Endothelial cell of umbilical vein (primary cell): ENCODE measurements around the gene STK24. TPM values are rescaled to one million over a fixed set of nuclear protein-coding genes. Genes with fewer than 3 reads are reported as not detected.

Source experiments
- BruUV-seq: library from RNA; stranded (reverse); fragments of 400-500 nt; replicated peaks from 2 replicates; lab custom pipeline; 2021; lab: Mats Ljungman, UMichigan
- CTCF ChIA-PET: fragments of 300-600, 350-600 bp; sonication (Branson Sonifier 250); formaldehyde crosslinking; loops from one replicate; lab custom pipeline; 2021; ENCODE audit warnings: antibody characterized with exemption, inconsistent platforms; lab: Charles Lee
- POLR2A ChIA-PET: fragments of 300-600, 350-600 bp; sonication (Branson Sonifier 250); formaldehyde crosslinking; loops from one replicate; lab custom pipeline; 2021; ENCODE audit warnings: antibody characterized with exemption, inconsistent platforms; lab: Charles Lee
- DNase-seq: peaks from one replicate; pipeline ENCODE4 v3.0.0-alpha.2; 2011; ENCODE audit warnings: low read depth, low spot score
- FAIRE-seq: peaks from 2 replicates; lab custom pipeline; 2011; peaks lifted over from hg19 to GRCh38; lab: Jason Lieb, UNC
- H2AFZ ChIP-seq: 2 replicates; pipeline ENCODE4 v1.6.0; 2012; ENCODE audit warnings: low read depth, low read length, control low read depth, inconsistent platforms
- H3K27ac ChIP-seq: 2 replicates; pipeline ENCODE4 v1.5.1; 2011; ENCODE audit warnings: low read depth, mild to moderate bottlenecking, control low read depth, low read length, moderate library complexity; ENCODE audit not compliant: insufficient read depth
- H3K27me3 ChIP-seq, 2 experiments: 2 replicates each; pipeline versions ENCODE4 v1.6.0 to v1.6.1; 2011; ENCODE audit warnings: low read length in 2 of 2, mixed read lengths in 1 of 2; ENCODE audit not compliant: control insufficient read depth in 2 of 2, insufficient read depth in 2 of 2
- H3K36me3 ChIP-seq, 2 experiments: 2 replicates in 1 of 2; 3 replicates in 1 of 2; pipeline ENCODE4 v1.5.1; 2011; ENCODE audit warnings: low read length in 2 of 2, mild to moderate bottlenecking in 1 of 2, moderate library complexity in 1 of 2; ENCODE audit not compliant: control insufficient read depth in 2 of 2, insufficient read depth in 2 of 2; ENCODE audit errors: extremely low read depth in 1 of 2
- H3K4me1 ChIP-seq: 3 replicates; pipeline ENCODE4 v1.5.1; 2011; ENCODE audit warnings: mild to moderate bottlenecking, low read length; ENCODE audit not compliant: control insufficient read depth, insufficient read depth; ENCODE audit errors: extremely low read depth
- H3K4me2 ChIP-seq: 2 replicates; pipeline ENCODE4 v1.6.1; 2011; ENCODE audit warnings: low read length, control low read depth, mixed read lengths; ENCODE audit not compliant: insufficient read depth
- H3K4me3 ChIP-seq, 3 experiments: fragments of 200-600 bp in 1 of 3; sonication (generic), shearing (Covaris generic) in 1 of 3; replicated peaks in 1 of 3; 2 replicates each; pipeline ENCODE4 v1.5.1; 2011 to 2016; ENCODE audit warnings: control low read depth in 3 of 3, low read length in 3 of 3, mild to moderate bottlenecking in 2 of 3, inconsistent platforms in 1 of 3, low read depth in 1 of 3, moderate library complexity in 1 of 3; ENCODE audit not compliant: insufficient read depth in 1 of 3
- H3K79me2 ChIP-seq: 2 replicates; pipeline ENCODE4 v1.6.0; 2012; ENCODE audit warnings: low read length, inconsistent platforms; ENCODE audit not compliant: control insufficient read depth, insufficient read depth
- H3K9ac ChIP-seq: replicated peaks from 2 replicates; pipeline ENCODE3; 2011; ENCODE audit warnings: low read length, control low read depth; ENCODE audit not compliant: insufficient read depth; ENCODE audit errors: extremely low read depth
- H3K9me1 ChIP-seq: replicated peaks from 3 replicates; pipeline ENCODE4 v1.6.0; 2011; ENCODE audit warnings: mild to moderate bottlenecking, low read length; ENCODE audit not compliant: control insufficient read depth, insufficient read depth; ENCODE audit errors: extremely low read depth
- H3K9me3 ChIP-seq: replicated peaks from 2 replicates; pipeline ENCODE4 v1.5.1; 2012; ENCODE audit warnings: low read length, inconsistent platforms; ENCODE audit not compliant: control insufficient read depth, insufficient read depth
- H4K20me1 ChIP-seq: replicated peaks from 2 replicates; pipeline ENCODE3; 2011; ENCODE audit warnings: mild to moderate bottlenecking, low read length; ENCODE audit not compliant: control insufficient read depth, insufficient read depth; ENCODE audit errors: extremely low read depth
- CTCF ChIP-seq, 2 donors: IDR thresholded peaks; 1 replicate in 1 of 2; 2 replicates in 1 of 2; pipeline ENCODE4 v1.5.1; 2011; ENCODE audit warnings: low read length in 2 of 2, mild to moderate bottlenecking in 2 of 2, moderate library complexity in 2 of 2, control low read depth in 1 of 2, inconsistent platforms in 1 of 2, low read depth in 1 of 2; ENCODE audit not compliant: insufficient read depth in 1 of 2; ENCODE audit errors: extremely low read depth in 1 of 2
- EZH2 ChIP-seq: IDR thresholded peaks from 2 replicates; pipeline ENCODE4 v1.6.1; 2012; ENCODE audit warnings: borderline replicate concordance, low read depth, mild to moderate bottlenecking, moderate library complexity, low read length, inconsistent platforms; ENCODE audit not compliant: severe bottlenecking
- FOS ChIP-seq: IDR thresholded peaks from 2 replicates; pipeline ENCODE4 v1.6.1; 2011; ENCODE audit warnings: mild to moderate bottlenecking, low read length, moderate library complexity, borderline replicate concordance; ENCODE audit not compliant: insufficient read depth
- GATA2 ChIP-seq: IDR thresholded peaks from 2 replicates; pipeline ENCODE4 v1.7.0; 2011; ENCODE audit warnings: low read depth, mild to moderate bottlenecking, moderate library complexity, mixed read lengths, low read length; ENCODE audit not compliant: insufficient read length, insufficient read depth
- JUN ChIP-seq: IDR thresholded peaks from 2 replicates; pipeline ENCODE4 v1.6.1; 2011; ENCODE audit warnings: borderline replicate concordance, low read depth; ENCODE audit not compliant: insufficient read length, insufficient read depth
- MAX ChIP-seq: IDR thresholded peaks from 2 replicates; pipeline ENCODE4 v1.6.1; 2011; ENCODE audit not compliant: insufficient read depth, insufficient read length
- MYC ChIP-seq: IDR thresholded peaks from one replicate; pipeline ENCODE4 v1.6.1; 2011; ENCODE audit warnings: mild to moderate bottlenecking, low read depth, low read length
- POLR2A ChIP-seq: IDR thresholded peaks from 2 replicates; pipeline ENCODE4 v1.6.1; 2012; ENCODE audit warnings: low read depth, mild to moderate bottlenecking, control low read depth, low read length
- POLR2AphosphoS5 ChIP-seq: IDR thresholded peaks from 2 replicates; pipeline ENCODE4 v1.6.1; 2012; ENCODE audit warnings: low read depth, mild to moderate bottlenecking, control low read depth, low read length, moderate library complexity; ENCODE audit not compliant: insufficient read depth
- dilution Hi-C: fragments of 300-500 bp; cut with MboI; formaldehyde crosslinking; loops from one replicate; pipeline ENCODE4 v1.15.0; 2019; ENCODE audit warnings: low sequenced_read_pairs; ENCODE audit not compliant: extremely low pct_ligation_motif_present
- intact Hi-C: fragments of 100-400 bp; cut with micrococcal nuclease; formaldehyde crosslinking; loops from one replicate; pipeline ENCODE4 v1.10.0; 2022
- polyA plus RNA-seq, 4 experiments: library from polyadenylated mRNA; depleted of rRNA in 3 of 4; stranded (reverse) in 3 of 4; unstranded in 1 of 4; fragments of >200 nt; gene quantifications; 2 replicates each; pipeline versions ENCODE4 v1.2.1 to v1.2.3, GENCODE V29; 2011 to 2012; ENCODE audit warnings: missing spikeins in 1 of 4
- total RNA-seq: library from RNA; stranded (reverse); gene quantifications from 2 replicates; pipeline ENCODE4 v1.2.3, GENCODE V29; 2021

Gene STK24
- total and polyA plus RNA-seq, 2 donors (not counting 3 experiments of a cell fraction or from before 2014, with no cell fraction given): 43.3 to 100 TPM

GRCh38 chr13:98441056-98441676 lies 135.7 kb downstream of the STK24 start:
- Histone ChIP-seq H3K36me3 (peaks cover 0 to 3% of the 10 kb centered on the region in 2 experiments), H3K4me3 (no peak overlapping the region), H3K79me2 (no peaks in the 10 kb centered on the region), H3K9me1 (no peaks in the 10 kb centered on the region), H3K9me3 (no peaks in the 10 kb centered on the region), H3K4me2 (no peak overlapping the region), H3K27me3 (no peaks in the 10 kb centered on the region), H3K4me1 (no peaks in the 10 kb centered on the region), H2AFZ (no peak overlapping the region), H4K20me1 (no peaks in the 10 kb centered on the region), H3K9ac (no peak overlapping the region), H3K27ac (no peak overlapping the region)
- DNase-seq (no peak), FAIRE-seq (no peak)
- CTCF ChIA-PET: interaction anchor here (1.0 to 2.6 kb wide), 3 partner anchors 212 to 232 kb away, joined by 4 to 9 read pairs (median 8); no protein-coding TSS in a partner anchor
- dilution Hi-C loops: loop anchor here (25.0 kb wide), 1 partner anchor 221 kb away; no protein-coding TSS in a partner anchor
- intact Hi-C loops: no loop called here
- POLR2A ChIA-PET: no interaction called here
- BruUV-seq: no TSS peak
- TF ChIP-seq GATA2 (no peak), MAX (no peak), POLR2A (no peak)

GRCh38 chr13:98440390-98441055 lies 136.4 kb downstream of the STK24 start:
- Histone ChIP-seq H3K4me1 (no peaks in the 10 kb centered on the region), H3K79me2 (no peaks in the 10 kb centered on the region), H3K9me3 (no peaks in the 10 kb centered on the region), H3K36me3 (peaks cover 0 to 2% of the 10 kb centered on the region in 2 experiments), H3K27ac (no peak overlapping the region), H3K4me2 (no peak overlapping the region), H4K20me1 (no peaks in the 10 kb centered on the region), H3K27me3 (no peaks in the 10 kb centered on the region), H3K9ac (no peak overlapping the region), H3K4me3 (no peak overlapping the region), H2AFZ (no peak overlapping the region), H3K9me1 (no peaks in the 10 kb centered on the region)
- intact Hi-C loops (no loop called here), dilution Hi-C loops (loop anchor here (25.0 kb wide), 1 partner anchor 222 kb away; no protein-coding TSS in a partner anchor)
- ChIA-PET CTCF (interaction anchor here (1.0 to 1.8 kb wide), 2 partner anchors 213 to 233 kb away, joined by 4 to 8 read pairs; no protein-coding TSS in a partner anchor), POLR2A (no interaction called here)
- TF ChIP-seq FOS (no peak), MAX (no peak), POLR2A (no peak), EZH2 (no peak), JUN (no peak), GATA2 (no peak), MYC (no peak), POLR2AphosphoS5 (no peak), CTCF (IDR thresholded peaks at IDR 0.05; ENCODE audit: extremely low read depth in 1 of 2, insufficient read depth in 1 of 2, low read depth in 1 of 2, low read length in 2 of 2) (no peak)
- FAIRE-seq: no peak
- DNase-seq: no peak
- BruUV-seq: no TSS peak
